Upper lobe of right lung (tissue), 1 donor: ENCODE data around the gene ANKRD11. TPM values are rescaled to one million over a fixed set of nuclear protein-coding genes. Genes with fewer than 3 reads are reported as not detected.
"Not testable (repeated sequence)": the region's sequence is repeated elsewhere in the genome, so short reads cannot be mapped to it uniquely, and the experiment has no call there.

Experiments
- ATAC-seq: fragments of 200-7000 bp; cut with Tn5 transposase; one replicate; pipeline ENCODE4 v1.9.1; 2020; ENCODE audit warnings: mild to moderate bottlenecking, moderate library complexity
- DNase-seq: peaks from one replicate; pipeline ENCODE4 v3.0.0-alpha.2; 2020
- H3K27ac ChIP-seq: fragments of 200-600 bp; one replicate; pipeline ENCODE4 v1.8.0; 2022
- H3K27me3 ChIP-seq: fragments of 200-600 bp; one replicate; pipeline ENCODE4 v1.8.0; 2022; ENCODE audit warnings: mild to moderate bottlenecking
- H3K36me3 ChIP-seq: fragments of 200-600 bp; one replicate; pipeline ENCODE4 v1.8.0; 2022
- H3K4me1 ChIP-seq: fragments of 200-600 bp; one replicate; pipeline ENCODE4 v1.8.0; 2022
- H3K4me3 ChIP-seq: fragments of 200-600 bp; one replicate; pipeline ENCODE4 v1.8.0; 2022; ENCODE audit warnings: mild to moderate bottlenecking
- H3K9me3 ChIP-seq: fragments of 200-600 bp; one replicate; pipeline ENCODE4 v1.8.0; 2022
- CTCF ChIP-seq: fragments of 200-600 bp; IDR thresholded peaks from one replicate; pipeline ENCODE4 v1.8.0; 2022; ENCODE audit warnings: antibody characterized with exemption
- intact Hi-C: fragments of 100-400 bp; cut with DNase I; formaldehyde crosslinking; loops from one replicate; pipeline ENCODE4 v1.11.0; 2022
- total RNA-seq: library from RNA; stranded (reverse); fragmentation: NEBNext Ultra II Directional; extraction: Animal tissue kit (Norgen Biotek cat#: 25700); gene quantifications from one replicate; pipeline ENCODE4 v1.2.1, GENCODE V29; 2021
- donor health status: DM: no; HTN: yes; CAD: no; lungs with severe emphysema.

Gene ANKRD11
- total RNA-seq, 1 donor from 2014 or later, result 125 TPM

DNA sequence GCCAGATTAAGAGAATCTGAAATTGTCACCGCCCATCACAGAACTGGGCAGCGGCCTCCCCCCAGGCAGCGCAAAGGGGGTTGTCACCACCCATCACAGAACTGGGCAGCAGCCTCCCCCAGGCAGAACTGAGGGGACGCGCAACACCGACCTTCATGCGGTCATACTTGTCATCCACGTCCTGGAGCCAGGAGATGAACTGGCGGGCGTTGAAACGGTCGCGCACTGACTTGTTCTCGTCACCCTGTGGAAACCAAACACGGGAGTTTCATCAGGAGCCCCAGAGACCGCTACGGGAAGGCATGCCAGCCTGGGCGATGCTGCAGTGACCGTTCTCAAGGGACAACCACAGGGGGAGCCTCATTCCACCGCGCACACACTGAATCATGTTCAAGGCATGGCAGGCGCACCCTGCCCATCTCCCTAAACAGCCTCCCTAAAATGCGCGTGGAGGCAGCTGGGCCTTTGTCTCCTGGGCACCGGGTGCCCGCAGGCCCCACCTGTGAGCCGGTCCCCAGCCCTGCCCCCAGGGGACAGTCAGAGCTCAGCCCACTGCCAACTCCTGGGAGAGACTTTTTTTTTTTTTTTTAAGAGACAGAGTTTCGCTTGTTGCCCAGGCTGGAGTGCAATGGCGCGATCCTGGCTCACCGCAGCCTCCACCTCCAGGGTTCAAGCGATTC is 219.6 kb downstream of the ANKRD11 start:
- no peaks in the 10 kb centered on the region for H3K4me1 ChIP-seq
- H3K9me3 ChIP-seq, result no peaks in the 10 kb centered on the region
- no peak for TF ChIP-seq CTCF
- DNase-seq (no peak), ATAC-seq (no peak)
- intact Hi-C loops, result no loop called here
- H3K27me3 ChIP-seq, result no peaks in the 10 kb centered on the region
- no peak overlapping the region for H3K27ac ChIP-seq
- H3K36me3 ChIP-seq, result peaks cover 88% of the 10 kb centered on the region
- H3K4me3 ChIP-seq, result no peak overlapping the region

DNA sequence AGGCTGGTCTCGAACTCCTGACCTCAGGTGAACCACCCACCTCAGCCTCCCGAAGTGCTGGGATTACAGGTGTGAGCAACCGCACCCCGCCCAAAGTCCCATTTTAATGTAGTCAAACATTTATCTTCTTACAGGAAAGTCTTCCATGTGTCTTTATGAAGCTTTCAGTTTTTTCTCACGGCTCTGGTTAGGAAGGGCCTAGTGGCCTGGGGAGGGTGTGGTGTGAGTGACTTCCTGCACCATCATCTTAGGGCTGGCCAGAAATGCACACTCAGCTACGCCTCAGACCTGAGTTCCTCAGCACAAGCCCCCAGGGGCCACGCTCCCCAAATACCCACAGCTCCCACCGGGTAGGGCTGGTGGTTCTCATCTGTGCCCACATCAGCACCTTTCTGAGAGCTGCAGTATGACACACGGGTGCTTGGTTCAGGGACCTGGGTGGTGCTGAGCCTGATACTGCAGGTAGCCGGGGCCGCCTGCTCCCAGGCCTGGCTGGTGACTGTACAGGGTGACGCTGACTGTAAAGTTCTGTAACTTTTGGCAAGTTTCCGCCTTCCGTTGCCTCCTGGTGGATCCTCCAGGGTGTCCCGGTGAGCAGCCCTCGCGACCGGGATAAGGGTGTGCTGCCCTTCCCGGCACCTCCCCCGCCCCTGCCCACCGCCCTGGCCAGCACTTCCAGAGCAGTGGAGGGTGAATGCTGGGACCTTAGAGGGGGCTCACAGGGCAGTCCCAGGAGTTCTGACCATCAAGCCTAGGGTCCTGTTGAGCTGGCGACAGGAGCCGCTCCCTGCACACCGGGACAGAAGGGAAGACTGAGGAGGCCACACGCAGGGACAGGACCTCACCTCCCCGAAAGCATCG is 220.3 kb downstream of the ANKRD11 start:
- ATAC-seq, result no peak
- TF ChIP-seq CTCF, result no peak
- no peak overlapping the region for H3K4me3 ChIP-seq
- H3K27me3 ChIP-seq, result no peaks in the 10 kb centered on the region
- H3K36me3 ChIP-seq, result peaks cover 81% of the 10 kb centered on the region
- intact Hi-C loops, result no loop called here
- DNase-seq, result no peak
- no peaks in the 10 kb centered on the region for H3K9me3 ChIP-seq
- no peak overlapping the region for H3K27ac ChIP-seq
- H3K4me1 ChIP-seq, result no peaks in the 10 kb centered on the region

DNA sequence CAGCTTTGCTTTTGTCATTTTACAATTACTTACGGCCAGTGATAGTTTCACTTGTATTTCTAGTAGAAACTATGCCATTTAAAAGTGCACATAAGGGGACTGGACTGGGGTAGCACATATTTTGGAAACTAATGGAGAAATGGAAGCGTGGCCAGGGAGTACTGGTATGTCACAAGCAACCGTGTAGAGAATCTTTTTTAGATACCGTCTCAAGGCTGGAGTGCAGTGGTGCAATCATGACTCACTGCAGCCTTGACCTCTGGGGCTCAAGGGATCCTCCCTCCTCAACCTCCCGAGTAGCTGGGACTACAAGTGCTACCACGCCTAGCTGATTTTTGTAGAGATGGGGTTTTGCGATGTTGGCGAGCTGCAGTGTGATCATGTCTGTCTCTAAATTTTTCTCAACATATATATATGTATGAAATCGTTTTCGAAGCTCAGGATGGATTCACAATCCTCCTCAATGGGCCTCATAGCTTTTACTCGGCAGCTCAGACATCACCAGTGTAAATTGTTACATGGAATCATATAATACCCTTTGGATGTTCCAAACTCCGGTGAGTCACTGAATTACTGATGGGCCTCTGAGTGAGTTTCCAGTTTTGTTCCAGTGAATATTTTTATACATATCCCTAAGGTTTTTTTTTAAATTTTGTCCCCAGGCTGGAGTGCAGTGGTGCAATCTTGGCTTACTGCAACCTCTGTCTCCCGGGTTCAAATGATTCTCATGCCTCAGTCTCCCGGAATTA is 221.2 kb downstream of the ANKRD11 start:
- intact Hi-C loops, result no loop called here
- Histone ChIP-seq H3K9me3 (no peaks in the 10 kb centered on the region), H3K27me3 (no peaks in the 10 kb centered on the region), H3K27ac (no peak overlapping the region), H3K4me1 (no peaks in the 10 kb centered on the region), H3K36me3 (peaks cover 72% of the 10 kb centered on the region), H3K4me3 (no peak overlapping the region)
- DNase-seq, result no peak
- no peak for ATAC-seq
- no peak for TF ChIP-seq CTCF

- DNase-seq (no peak), ATAC-seq (no peak)
- H3K4me1 ChIP-seq, result no peaks in the 10 kb centered on the region
- TF ChIP-seq CTCF, result no peak
- no peak overlapping the region for H3K27ac ChIP-seq
- no peaks in the 10 kb centered on the region for H3K9me3 ChIP-seq
- H3K4me3 ChIP-seq, result no peak overlapping the region
- no peaks in the 10 kb centered on the region for H3K27me3 ChIP-seq
- peaks cover 66% of the 10 kb centered on the region for H3K36me3 ChIP-seq
- intact Hi-C loops, result no loop called here
These were observed 221.8 kb downstream of the ANKRD11 start for GRCh38 chr16:89268585-89268984.

DNA sequence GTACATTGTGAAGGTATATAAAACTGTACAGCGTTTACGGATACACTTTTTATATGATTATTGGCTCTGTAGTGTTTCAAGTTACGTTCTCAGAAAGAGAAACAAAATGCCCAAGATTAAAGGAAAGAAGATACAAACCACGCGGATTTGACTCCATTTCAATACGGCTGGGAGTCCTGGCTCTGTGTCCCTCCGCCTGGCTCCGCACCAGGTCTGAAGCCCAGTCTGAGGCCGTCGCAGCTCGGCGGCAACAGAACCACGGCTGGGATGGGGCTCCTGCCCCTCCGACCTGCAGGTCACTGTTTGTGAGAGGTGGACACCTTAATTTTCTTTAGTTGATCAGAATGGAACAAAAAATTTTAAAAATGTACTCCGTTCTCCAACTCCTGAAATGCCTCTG is 222.6 kb downstream of the ANKRD11 start:
- DNase-seq, ATAC-seq, H3K9me3 ChIP-seq, intact Hi-C loops, H3K27ac ChIP-seq, H3K4me1 ChIP-seq, H3K4me3 ChIP-seq, H3K27me3 ChIP-seq: not testable (repeated sequence)
- peaks cover 58% of the 10 kb centered on the region for H3K36me3 ChIP-seq
